GM18520 (cell line): Measurements from ENCODE around the gene MAPK8IP2.
"Not testable (repeated sequence)": the region's sequence is repeated elsewhere in the genome, so short reads cannot be mapped to it uniquely, and the experiment has no call there.

Experiments
- ATAC-seq: cut with Tn5 transposase; IDR thresholded peaks from one replicate; pipeline ENCODE4 v1.9.1; 2021; ENCODE audit not compliant: unreplicated experiment

MAPK8IP2 gene

DNA sequence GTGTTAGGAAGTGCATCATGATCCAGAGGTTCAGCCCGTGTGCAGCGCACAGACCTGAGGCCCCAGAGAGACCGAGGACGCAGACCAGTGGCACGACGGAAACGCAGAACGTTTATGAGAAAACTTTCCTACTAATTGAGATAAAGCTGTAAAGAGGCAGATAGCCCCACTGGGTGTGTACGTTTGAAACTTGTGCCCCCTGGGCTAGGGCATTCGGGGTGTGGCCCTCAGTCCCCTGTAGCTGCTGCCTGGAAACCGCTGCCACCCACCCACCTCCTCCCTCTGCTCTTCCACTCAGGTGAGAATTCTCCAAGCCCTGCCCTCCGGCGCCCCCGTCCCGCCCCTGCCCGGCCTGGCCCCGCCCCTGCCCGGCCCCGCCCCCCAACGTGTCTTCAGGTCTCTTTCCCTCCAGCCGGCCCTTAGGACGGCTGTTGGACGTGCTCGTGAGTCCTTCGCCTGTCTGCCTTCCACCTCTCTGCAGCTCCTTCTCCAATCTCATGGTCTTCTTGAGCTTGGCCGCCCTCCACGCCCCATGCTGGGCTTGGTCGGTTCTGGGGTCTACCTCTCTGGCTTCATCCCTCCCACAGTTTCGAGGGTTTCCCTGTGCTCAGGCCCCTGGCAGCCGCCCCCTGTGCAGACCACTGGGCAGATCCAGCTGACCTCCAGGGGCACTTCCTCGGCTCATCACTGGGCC lies 12.1 kb downstream of the MAPK8IP2 start:
- no peak for ATAC-seq

DNA sequence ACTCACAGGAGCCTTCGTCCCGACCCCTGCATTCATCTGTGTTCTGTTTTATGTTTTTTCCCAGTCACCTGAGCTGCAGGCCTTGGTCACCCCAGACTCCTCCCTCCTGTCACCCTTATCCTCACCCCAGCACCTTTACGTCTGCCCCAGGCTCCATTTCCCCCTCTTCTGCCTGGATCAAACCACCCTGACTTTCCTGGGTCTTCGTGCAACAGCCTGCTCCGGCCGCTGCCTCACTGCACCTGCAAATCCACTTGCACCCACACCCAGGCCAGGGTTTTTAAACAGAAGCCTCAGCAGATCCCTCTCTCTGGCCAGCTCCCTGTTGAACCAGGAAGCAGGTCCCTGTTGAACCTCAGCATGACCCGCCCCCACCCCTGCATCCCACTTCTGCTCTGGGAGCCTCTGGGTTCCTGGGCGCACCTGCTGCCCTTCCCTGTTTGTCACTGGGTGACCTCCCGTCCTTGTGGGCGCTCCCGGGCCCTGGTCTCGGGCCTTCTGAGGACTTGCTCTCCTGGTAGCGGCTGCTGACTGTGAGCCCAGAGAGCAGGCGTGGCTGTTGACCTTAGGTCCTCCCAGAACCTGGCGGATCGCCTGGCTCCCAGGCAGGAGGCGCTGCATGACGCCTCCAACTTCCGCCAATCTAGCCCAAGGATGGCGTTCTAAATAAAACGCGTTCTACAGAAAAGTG lies 12.8 kb downstream of the MAPK8IP2 start:
- no peak for ATAC-seq

DNA sequence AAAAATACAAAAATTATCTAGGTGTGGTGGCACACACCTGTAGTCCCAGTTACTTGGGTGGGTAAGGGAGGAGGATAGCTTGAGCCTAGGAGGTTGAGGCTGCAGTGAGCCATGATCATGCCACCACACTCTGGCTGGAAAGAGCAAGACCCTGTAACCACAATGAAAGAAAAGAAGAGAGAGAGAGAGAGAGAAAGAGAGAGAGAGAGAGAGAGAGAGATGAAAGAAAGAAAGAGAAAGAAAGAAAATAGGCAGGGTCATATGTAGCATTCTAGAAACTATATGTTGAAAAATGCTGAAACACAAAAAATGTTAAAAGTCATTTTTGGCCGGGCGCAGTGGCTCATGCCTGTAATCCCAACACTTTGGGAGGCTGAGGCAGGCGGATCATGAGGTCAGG lies 13.7 kb downstream of the MAPK8IP2 start:
- not testable (repeated sequence) for ATAC-seq

DNA sequence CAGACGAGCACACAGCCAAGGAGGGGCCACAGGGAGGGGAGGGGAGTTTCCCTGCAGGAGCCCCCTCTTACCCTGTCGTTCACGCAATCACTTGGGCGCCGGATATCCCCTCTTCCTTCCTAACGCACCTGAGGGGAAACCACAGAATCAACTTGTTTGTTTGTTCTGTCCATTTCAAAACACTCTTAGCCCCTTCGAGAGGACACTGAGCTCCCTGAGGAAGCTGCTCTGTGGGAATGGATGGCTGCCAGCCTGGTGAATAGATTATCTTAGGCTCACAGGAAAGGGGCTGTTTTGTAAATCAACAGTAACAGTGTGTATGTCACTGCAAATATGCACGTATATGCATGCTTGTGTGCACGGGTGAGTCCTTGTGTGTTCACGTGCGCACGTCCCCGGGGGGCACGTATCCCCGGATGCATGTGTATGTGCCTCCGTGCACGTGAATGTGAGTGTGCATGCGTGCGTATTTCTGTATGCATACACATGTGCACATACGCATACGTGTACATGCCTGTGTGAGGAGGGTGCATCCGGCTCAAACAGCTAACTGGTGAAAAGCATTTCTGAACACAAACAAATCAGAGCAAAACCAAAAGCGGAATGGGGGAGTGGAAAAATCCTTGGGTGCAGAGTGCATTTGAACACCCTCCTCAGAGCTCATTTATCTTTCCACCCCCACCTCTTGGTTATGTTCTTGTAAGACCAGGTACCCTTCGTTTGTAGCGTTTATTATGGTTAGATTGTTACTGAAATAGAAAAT lies 20.2 kb downstream of the MAPK8IP2 start:
- ATAC-seq = peak; percentile 21

DNA sequence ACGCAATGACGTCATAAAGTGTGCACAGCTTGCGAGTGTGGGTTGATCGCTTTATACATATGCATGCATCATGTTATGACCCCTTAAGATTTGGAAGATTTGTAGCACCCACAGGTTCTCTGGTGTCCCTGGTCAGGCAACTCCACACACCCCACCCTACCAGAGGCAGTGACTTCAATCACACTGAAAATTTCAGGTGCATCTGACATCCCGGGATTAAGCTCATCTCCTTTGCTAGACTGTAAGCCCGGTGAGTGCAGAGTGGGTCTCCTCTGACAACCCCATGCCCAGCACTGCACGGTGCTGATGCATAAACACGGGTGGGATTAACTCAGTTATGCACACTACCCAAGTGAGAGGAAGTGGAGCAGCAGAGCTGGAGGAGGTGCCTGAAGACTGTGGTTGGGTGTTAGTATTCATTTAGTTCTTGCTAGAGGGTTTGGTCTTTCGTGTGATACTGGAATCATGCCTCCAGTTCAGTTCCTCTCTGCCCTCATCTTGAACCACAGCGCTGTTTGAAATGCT lies 20.8 kb downstream of the MAPK8IP2 start:
- peak; percentile 33 for ATAC-seq

DNA sequence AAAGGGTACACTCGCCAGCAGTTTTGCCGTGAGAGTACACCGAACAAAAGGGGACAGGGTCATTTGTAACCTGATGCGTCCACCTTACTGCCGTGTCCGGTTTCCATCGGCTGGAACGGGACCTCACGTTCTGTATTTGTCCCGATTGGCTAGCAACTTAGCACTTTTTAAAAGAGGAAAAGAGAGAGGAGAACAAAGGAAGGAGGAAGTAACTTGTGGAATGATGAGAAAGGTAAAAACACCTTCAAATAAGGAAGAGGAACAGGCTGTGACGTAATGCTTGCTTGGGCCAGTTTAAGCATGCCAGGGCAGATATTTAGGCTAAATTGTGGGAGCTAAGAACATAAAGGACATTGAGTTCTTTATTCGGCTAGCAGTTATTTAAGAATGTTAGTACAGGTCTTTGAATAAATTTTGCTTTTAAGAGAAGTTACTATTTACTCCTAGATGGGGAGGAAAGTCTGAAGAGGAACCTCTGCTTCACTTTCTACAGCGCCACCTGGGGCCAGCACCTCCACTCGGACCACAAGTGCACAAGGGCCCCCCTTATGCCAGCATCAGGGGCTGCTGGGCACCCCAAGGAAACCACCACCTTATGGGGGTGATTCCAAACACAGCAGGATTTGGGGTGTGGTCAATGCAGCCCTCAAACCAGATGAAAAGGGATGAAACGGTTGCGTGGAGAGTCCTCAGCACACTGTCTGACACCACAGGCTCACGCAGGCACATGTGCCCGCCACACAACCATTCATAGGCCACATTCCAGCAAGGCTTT lies 21.5 kb downstream of the MAPK8IP2 start:
- no peak for ATAC-seq

DNA sequence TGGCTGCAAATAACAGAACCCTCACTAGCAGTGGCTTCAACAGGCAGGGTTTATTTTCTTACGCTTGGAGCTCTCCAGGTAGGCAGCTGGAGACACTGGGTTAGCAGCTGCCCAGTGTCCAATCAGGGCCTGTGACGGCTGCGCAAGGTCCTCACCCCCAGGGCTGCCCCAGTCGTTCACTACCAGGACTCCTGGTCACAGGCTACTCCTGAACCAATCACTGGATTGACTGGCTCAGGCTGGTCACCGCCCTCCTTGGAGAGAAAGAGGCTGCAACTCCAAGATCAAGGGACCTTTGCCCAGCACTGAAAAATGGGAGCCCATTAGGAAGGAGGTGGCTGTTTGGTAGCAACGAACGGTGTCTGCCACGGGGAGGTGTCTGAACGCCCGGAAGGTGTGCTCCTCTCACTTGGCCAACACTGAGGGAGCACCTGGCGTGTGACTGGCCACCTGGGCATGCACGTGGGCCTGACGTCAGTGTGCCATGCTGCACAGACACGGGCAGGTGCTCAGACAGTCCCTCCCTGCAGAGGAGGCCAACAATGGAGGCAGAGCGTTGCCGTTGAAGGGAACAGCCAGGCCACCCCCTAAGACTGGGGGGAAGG lies 22.2 kb downstream of the MAPK8IP2 start:
- no peak for ATAC-seq

DNA sequence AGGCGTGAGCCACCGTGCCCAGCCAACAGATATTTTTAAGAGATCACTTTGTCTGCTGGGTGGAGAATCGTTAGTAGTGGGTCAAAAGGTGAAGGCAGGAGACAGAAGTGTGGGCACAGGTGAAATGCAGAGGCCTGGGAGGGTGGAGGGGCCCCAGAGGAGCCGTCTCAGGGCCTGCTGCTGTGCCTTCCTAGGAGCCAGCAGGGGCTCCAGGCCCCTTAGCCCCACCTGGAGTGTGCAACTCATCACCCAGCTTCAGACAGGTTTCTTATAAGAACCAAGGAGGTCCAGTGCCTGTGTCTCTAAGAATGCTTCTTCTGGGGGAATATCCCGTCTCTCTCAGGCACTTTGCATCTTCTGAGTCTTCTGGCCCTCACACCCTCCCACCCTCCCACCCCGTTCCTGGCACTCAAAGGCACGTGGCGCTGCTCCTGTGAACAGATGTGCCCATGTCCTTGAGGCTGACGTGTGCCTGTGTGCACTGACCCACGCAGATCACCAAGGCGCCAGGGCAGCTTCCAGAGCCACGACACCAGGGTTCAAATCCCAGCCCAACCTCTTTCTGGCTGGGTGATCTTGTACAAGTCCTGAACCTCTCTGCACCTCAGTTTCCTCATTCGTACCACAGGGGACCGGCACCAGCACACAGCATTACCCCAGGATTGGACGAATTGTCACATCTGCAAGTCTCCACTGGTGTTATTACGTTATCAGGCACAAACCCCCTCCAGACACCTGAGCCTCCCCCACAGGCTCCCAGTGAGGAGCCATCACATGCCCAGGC lies 23.9 kb downstream of the MAPK8IP2 start:
- no peak for ATAC-seq

DNA sequence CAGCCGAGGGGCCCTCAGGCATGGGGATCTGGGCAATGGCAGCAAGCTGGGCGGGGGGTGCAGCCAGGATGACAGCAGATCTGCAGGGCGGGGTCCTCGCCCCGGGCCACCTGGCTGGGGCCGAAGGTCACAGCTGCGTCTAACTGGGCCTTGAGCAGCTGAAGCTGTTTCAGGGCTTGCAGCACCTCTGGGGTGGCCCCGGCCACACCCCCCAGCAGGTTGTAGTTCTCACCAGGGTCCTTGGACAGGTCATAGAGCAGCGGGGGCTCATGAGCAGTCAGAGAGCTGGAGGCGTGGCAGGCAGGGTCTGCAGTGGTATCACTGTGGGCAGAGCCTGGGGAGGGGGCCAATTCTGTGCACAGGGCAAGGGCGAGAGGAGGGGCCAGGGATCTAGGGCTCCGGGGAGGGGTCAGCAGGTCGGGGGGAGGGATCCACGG lies 24.6 kb downstream of the MAPK8IP2 start:
- ATAC-seq = no peak

DNA sequence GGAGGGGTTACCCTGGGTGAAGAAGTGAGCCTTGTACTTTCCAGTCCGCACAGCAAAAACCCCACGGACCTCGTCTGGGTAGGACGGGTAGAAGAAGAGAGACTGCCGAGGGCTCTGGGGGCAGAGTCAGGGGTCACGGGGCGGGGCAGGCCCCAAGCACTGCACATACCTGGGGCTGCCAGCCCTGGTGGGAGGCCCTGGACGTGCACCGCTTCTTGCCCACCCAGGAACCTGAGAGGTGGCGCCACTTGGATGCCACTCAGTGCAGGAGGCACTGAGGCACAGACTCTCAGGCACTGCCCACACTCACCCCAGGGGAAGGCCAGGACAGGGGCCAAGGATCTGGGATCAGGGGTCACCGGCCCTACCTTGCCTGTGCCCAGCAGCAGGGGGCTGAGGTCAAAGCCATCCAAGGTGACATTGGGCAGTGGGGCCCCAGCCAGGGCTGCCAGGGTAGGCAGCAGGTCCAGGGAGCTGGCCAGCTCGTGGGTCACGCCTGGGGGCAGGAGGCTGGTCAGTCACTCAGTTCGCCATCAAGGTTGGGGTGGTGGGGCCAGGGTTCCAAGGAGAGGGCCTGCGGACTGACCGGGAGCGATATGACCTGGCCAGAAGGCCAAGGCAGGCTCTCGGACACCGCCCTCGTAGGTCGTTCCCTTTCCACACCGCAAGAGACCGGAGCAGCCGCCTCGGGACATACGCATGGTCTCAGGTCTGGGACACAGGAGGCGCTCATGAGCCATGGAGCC lies 25.1 kb downstream of the MAPK8IP2 start:
- no peak for ATAC-seq

DNA sequence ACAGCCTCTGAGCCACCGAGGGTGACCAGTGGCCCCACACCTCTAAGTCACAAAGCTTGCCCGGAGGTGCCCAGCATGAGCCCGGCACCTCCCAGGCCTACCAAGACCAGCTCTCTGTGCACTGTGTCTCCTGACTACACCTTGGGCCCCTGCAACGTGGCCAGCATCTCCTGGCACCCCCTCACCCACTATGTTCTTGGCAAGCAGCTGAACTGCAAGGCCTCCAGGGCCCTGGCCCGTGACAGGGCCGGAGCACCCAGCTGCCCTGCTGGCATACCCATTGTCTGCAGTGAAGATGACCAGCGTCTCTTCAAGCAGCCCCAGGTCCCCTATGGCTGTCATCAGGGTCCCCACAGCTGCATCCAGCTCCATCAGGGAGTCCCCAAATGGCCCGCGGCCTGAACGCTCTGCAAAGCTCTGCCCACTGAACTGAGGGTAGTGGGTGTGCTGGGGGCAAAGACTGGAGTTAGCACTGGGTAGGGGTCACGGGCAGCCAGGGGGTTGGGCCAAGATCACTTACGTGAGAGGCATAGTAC lies 25.8 kb downstream of the MAPK8IP2 start:
- ATAC-seq = no peak

DNA sequence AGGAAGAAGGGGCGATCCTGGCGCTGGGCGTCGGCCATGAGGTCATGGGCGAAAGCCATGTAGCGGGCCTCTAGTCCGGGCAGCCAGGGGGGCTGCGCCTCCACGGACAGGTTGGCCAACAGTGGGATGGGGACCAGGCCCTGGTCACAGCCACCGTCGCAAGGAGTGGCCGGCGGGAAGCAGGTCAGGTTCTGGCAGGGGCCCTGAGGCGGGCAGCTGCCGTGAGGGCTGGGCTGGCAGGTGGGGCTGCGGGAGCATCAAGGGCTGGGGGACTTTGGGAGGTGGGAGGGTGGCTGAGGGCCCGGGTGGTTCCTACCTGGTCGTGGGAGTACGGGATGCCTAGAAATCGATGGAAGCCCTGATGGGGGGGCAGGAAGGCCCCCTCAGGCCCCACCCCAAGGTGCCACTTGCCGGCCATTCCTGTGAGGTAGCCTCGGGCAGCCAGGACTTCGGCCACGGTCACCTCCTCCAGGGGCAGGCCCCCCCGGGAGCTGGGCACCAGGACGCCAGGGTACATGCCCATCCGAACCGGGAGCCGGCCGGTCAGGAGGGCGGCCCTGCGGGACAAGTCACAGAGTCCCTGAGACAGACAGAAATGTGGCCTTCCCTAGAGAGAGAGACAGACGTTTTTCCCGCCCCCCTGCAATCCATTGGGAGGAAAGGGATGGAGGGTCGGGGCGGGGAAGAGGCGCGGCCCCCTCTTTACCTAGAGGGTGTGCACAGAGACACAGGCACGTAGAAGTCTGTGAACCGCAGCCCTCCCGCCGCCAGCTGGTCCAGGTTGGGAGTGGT lies 26.5 kb downstream of the MAPK8IP2 start:
- no peak for ATAC-seq

DNA sequence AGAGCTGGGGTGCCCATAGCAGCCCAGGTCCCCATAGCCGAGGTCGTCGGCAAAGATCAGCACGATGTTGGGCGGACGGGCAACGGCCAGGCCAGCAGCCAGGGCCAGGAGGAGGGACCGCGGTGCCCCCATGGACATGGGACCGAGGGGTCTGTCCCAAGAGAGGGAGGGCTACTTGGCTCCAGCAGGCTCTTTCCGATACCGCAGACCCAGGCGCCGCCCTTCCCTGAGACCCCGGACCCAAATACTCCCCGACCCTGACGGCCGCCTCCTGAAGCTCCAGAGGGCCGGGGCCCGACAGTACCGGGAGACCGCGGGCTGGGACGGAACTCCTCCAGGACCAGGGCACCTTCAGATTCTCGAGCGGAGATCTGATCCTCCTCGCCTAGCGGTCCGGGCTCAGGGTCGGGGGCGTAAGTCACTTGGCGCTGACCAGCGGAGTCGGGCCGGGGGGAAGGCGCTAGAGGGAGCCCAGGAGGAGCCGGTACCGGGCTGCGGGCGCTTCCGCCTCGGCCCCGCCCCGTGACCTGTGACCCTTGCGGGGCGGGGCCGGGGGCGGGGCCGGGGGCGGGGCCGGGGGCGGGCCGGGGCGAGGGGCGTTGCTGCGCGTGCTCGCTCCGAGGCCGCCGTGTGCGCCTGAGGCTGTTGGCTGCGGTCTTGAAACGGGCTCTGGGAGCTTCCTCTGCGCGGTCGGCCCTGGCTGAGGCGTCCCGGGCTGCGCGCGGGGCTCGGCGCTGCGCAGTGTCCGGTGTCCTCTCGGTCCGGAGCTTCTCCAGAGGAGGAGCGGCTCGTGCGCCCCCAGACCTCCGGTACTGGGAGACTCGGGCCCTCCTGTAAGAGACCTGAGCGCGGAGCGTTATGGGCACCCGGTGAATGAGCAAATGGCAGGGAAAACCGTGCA lies 27.3 kb downstream of the MAPK8IP2 start, which contains the start of gene ARSA:
TSS of gene ARSA (minus strand) at position 511 of the 901 bp plus-strand sequence. CDS start at position 138, 373 bp downstream.
- ATAC-seq = peak; percentile 57

DNA sequence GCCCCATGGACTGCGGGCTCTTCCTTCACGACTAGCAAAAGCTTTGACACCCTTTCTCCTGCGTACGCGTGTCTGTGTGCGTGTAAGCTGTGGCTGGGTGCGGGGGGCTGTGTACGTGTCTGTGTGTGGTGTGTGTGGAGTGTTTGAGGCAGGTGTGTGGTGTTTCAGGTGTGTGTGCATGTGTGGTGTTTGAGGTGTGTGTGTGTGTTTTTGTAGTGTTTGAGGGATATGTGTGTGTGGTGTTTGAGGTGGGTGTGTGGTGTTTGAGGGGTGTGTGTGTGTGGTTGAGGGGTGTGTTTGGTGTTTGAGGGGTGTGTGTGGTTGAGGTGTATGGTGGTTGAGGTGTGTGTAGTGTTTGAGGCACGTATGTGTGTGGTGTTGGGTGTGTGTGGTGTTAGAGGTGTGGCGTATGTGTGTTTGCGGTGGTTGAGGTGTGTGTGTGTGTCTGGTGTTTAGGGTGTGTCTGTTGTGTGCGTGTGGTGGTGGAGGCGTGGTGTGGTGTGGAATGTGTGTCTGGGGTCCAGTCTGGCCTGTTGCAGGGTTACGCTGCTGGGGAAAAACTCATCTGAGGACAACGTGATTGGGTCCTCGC lies 28.0 kb downstream of the MAPK8IP2 start:
- no peak for ATAC-seq

DNA sequence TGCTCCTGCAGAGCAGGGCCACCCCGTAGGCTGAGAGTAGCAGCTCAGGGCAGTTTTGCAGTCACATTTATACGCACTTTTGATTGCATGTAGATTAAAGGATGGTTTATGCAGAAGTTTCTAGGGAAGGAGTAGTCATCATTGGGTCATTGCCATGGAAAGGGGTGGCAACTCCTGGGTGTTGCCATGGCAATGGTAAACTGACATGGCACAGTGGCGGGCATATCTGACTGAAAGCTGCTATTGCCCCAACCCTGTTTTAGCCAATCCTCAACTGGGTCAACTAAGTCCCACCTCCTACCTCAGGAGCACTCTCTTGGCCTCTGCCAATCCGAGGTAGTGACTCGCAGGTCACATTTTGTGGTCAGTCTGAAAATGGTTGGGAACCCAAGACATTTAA lies 29.8 kb downstream of the MAPK8IP2 start:
- ATAC-seq = no peak

DNA sequence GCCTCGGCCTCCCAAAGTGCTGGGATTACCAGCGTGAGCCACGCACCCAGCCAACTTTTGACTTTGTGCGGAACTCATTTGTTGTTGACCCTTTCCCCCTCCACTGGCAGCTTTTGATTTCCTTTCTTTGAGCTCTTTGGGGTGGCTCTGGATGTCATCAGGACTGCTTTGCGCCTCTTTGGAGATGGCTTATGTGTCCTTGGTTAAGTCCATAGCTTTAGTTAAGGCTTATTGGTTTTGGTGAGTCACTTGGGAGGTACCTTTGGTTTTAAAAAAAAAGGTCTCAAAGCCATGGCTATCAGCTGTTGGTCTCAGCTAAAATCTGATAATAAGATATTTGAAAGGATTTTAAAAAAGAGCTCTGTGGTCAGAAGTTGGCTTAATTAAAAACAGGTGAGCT lies 32.5 kb downstream of the MAPK8IP2 start:
- ATAC-seq = no peak
